ENCODE data around the gene THAP8. TPM values are rescaled to one million over a fixed set of nuclear protein-coding genes. Genes with fewer than 3 reads are reported as not detected.
"Not testable (repeated sequence)": the region's sequence is repeated elsewhere in the genome, so short reads cannot be mapped to it uniquely, and the experiment has no call there.

Gene THAP8
- total RNA-seq, 1 donor from 2014 or later, result 5.2 TPM

GRCh38 chr19:36068810-36069499, 14.9 kb upstream of the THAP8 start:
- not testable (repeated sequence) for DNase-seq (ENCODE audit: low spot score)

- DNase-seq (ENCODE audit: low spot score), result no peak
Measured at GRCh38 chr19:36067681-36068080, 13.6 kb upstream of the THAP8 start.

DNA sequence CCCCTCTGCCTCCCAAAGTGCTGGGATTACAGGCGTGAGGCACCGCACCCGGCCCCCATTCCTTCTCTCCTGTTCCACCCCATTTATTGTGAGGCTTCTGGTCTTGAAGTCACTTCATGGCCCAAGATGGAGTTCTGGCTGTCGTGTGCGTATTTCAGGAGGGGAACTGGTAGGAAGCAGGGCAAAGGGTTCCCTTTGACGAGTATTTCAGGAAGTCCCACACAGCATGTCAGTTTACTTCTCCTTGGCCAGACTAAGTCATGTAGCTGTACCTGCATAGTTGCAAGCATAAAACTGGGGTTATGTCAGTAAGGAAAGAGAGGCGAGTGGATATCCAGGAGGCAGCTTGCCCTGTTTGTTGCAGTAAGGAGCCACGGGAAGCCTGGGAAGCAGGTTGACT, 10.7 kb upstream of the THAP8 start:
- no peak for DNase-seq (ENCODE audit: low spot score)

GRCh38 chr19:36061367-36061766, 7.3 kb upstream of the THAP8 start:
- no peak for DNase-seq (ENCODE audit: low spot score)

DNA sequence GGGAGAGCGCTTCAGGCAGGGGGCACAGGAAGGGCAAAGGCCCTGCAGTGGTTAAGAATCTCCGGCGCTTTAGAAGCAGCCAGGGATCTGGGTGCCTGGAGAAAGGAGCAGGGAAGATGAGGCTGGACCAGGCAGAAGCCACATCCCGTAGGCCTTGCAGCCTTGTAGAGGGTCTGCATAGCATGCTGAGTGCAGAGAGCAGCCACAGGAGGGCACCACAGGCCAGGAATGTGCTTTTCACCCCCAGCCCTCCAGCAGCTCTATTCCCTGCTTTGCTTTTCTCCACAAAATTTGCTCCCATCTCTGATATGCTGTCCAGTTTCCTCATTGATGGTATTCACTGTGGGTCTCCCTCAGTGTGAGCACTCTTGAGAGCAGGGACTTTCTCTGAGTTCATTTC, 6.3 kb upstream of the THAP8 start:
- DNase-seq (ENCODE audit: low spot score), result no peak

DNA sequence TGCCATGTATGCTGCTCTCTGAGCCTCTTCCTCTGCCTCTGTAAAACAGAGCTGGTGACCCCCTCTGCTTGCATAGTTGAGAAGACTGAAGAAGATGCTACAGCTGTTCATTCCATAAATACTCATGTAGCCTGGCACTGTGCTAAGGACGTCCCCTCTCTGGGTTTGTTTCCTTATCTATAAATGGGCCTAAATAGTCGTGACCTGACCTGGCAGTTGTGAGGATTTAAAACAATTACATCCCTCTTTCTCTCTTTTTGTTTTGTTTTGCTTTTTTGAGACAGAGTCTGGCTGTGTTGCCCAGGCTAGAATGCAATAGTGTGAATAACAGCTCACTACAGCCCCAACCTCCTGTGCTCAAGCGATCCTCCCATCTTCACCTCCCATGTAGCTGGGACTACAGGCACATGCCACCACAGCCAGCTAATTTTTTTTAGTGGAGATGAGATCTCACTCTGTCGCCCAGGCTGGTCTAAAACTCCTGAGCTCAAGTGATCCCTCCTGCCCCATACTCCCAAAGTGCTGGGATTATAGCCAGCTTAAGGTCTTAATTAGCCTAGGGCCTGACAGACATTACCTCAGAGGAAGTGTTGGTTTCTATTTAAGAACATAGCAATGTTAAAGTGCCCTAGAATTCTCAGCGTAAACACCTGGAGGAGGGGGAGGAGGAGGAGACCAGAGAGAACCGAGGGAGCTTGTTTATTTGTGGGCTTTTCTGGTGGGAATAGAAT, 5.3 kb upstream of the THAP8 start:
- DNase-seq (ENCODE audit: low spot score), result no peak

GRCh38 chr19:36058481-36059179, 4.5 kb upstream of the THAP8 start:
- no peak for DNase-seq (ENCODE audit: low spot score)

GRCh38 chr19:36054733-36055686, 925 bp upstream of the THAP8 start, which contains the start of gene WDR62:
Gene WDR62, plus strand, starts transcription at chr19:36054897. Its CDS starts 75 bp downstream, at chr19:36054972.
- DNase-seq (ENCODE audit: low spot score), result peak; percentile 98

- no peak for DNase-seq (ENCODE audit: low spot score)
Measured at GRCh38 chr19:36051637-36052036, 2.4 kb downstream of the THAP8 start.

GRCh38 chr19:36051236-36051635, 2.8 kb downstream of the THAP8 start:
- no peak for DNase-seq (ENCODE audit: low spot score)

DNA sequence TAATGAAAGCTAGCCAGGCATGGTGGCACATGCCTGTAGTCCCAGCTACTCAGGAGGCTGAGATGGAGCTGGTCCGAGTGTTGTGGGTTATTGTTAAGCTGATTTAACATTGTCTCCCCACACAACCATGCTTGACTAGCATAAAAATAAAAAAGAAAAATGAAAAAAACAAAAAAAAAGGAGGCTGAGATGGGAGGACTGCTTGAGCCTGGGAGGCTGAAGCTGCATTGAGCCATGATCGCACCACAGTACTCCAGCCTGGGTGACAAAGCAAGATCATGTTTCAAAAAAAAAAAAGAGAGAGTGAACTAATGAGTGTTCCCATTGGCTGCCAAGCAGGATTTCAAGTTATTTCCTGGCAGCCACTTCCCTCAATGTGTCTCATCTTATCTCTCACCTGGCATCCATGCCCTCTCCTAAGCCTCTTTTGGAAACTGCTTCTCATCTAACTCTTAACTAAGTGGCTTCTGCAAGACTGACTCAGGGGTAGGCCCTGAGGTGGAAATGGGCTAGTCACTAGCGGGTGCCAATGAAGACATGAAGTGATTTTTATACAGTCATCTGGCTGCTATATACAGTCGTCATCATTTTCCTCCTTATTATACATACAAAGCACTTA, 4.9 kb downstream of the THAP8 start:
- DNase-seq (ENCODE audit: low spot score), result no peak

DNA sequence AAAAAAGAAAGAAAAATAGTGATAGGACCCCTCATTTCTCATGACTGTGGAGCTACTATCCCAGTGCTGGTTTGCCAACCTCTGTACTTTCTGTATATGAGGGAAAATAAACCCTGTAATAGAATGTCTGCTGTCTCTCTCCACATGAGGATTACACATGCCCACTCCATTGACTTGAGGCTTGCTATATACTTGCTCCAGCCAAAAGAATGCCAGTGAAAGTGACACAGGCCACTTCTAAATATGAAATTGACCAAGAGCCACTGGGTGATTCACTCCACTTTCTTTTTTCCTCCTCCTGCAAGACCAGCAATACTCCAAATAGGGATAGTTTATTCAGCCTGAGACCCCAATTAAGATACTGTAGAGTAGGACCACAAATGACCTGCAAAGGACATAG, 6.2 kb downstream of the THAP8 start:
- no peak for DNase-seq (ENCODE audit: low spot score)

GRCh38 chr19:36046443-36047050, 7.5 kb downstream of the THAP8 start:
- no peak for DNase-seq (ENCODE audit: low spot score)

- DNase-seq (ENCODE audit: low spot score), result no peak
Measured at GRCh38 chr19:36043952-36044351, 10.1 kb downstream of the THAP8 start.

GRCh38 chr19:36041831-36042230, 12.3 kb downstream of the THAP8 start:
- DNase-seq (ENCODE audit: low spot score), result no peak

GRCh38 chr19:36041092-36041491, 13.0 kb downstream of the THAP8 start:
- not testable (repeated sequence) for DNase-seq (ENCODE audit: low spot score)

- no peak for DNase-seq (ENCODE audit: low spot score)
Measured at GRCh38 chr19:36040495-36040894, 13.6 kb downstream of the THAP8 start.

GRCh38 chr19:36032251-36033104, 21.6 kb downstream of the THAP8 start, which contains the start of gene CLIP3:
Gene CLIP3, minus strand, starts transcription at chr19:36032873. Its CDS starts 516 bp downstream, at chr19:36032357.
- no peak for DNase-seq (ENCODE audit: low spot score)

GRCh38 chr19:36031308-36031707, 22.8 kb downstream of the THAP8 start:
- no peak for DNase-seq (ENCODE audit: low spot score)

Data from mesenteric fat pad (tissue), 1 donor.